ENCODE measurements around the gene ZNG1B.
"Not testable (repeated sequence)": the region's sequence is repeated elsewhere in the genome, so short reads cannot be mapped to it uniquely, and the experiment has no call there.

Gene ZNG1B

GRCh38 chr2:113476688-113477368, 39.3 kb downstream of the ZNG1B start:
- H3K27me3 ChIP-seq (ENCODE audit: control insufficient read depth, insufficient read depth, low read length); H3K27ac ChIP-seq (ENCODE audit: low read depth, low read length); H3K4me3 ChIP-seq (ENCODE audit: low read depth, low read length); H3K9ac ChIP-seq (ENCODE audit: low read depth, low read length); H3K4me1 ChIP-seq (ENCODE audit: control insufficient read depth, insufficient read depth, low read length); H3K9me3 ChIP-seq (ENCODE audit: control insufficient read depth, insufficient read depth, low read length); H3K36me3 ChIP-seq (ENCODE audit: control insufficient read depth, insufficient read depth, low read length): not testable (repeated sequence)

DNA sequence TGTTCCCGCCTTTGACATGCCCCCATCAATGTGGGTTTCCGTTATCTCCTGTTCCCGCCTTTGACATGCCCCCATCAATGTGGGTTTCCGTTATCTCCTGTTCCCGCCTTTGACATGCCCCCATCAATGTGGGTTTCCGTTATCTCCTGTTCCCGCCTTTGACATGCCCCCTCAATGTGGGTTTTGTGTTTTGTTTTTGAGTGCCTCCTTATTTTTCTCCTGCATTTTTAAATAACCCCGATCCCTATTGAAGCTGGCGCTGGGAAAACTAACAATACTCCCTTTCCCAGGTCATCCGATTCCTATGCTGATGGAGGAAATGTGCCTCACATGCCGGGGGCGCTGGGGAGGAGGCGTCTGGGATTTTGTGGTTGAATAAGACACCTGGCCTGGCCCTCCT, 59.0 kb downstream of the ZNG1B start:
- H3K4me1 ChIP-seq (ENCODE audit: control insufficient read depth, insufficient read depth, low read length); H3K9me3 ChIP-seq (ENCODE audit: control insufficient read depth, insufficient read depth, low read length); H3K36me3 ChIP-seq (ENCODE audit: control insufficient read depth, insufficient read depth, low read length); H3K9ac ChIP-seq (ENCODE audit: low read depth, low read length); H3K4me3 ChIP-seq (ENCODE audit: low read depth, low read length); H3K27ac ChIP-seq (ENCODE audit: low read depth, low read length): not testable (repeated sequence)
- H3K27me3 ChIP-seq (ENCODE audit: control insufficient read depth, insufficient read depth, low read length), result peaks cover 33% of the 10 kb centered on the region

DNA sequence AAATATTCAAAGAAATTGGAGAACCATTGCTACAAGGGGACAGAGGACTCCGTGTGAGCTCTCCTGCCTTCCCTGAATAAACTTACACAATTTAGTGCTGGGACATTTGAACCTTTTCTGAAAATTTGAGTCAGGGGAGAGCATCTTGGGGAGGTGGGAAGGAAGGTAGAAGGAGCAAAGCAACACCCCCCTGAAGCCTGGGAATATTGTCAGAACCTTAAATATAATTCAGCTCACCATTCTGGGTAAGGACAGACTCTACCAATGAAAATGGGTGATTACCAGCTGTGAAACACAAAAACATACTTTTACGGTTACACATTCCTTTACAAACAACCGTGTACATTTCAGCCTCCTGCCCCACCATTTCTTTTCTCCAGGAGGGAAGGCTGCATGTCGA, 60.9 kb downstream of the ZNG1B start, which contains the start of gene FOXD4L1:
TSS of gene FOXD4L1 (plus strand) at position 301 of the 400 bp plus-strand sequence. CDS start 592 bp downstream, outside the sequence.
- H3K9ac ChIP-seq (ENCODE audit: low read depth, low read length); H3K9me3 ChIP-seq (ENCODE audit: control insufficient read depth, insufficient read depth, low read length); H3K4me1 ChIP-seq (ENCODE audit: control insufficient read depth, insufficient read depth, low read length); H3K36me3 ChIP-seq (ENCODE audit: control insufficient read depth, insufficient read depth, low read length); H3K27ac ChIP-seq (ENCODE audit: low read depth, low read length): not testable (repeated sequence)
- Histone ChIP-seq H3K4me3 (ENCODE audit: low read depth, low read length) (peak within 1 kb of the TSS; percentile 17; the same call in 1 of the 2 replicates), H3K27me3 (ENCODE audit: control insufficient read depth, insufficient read depth, low read length) (peaks cover 49% of the 10 kb centered on the region)

- H3K27ac ChIP-seq (ENCODE audit: low read depth, low read length); H3K4me1 ChIP-seq (ENCODE audit: control insufficient read depth, insufficient read depth, low read length); H3K9ac ChIP-seq (ENCODE audit: low read depth, low read length); H3K9me3 ChIP-seq (ENCODE audit: control insufficient read depth, insufficient read depth, low read length); H3K36me3 ChIP-seq (ENCODE audit: control insufficient read depth, insufficient read depth, low read length): not testable (repeated sequence)
- H3K27me3 ChIP-seq (ENCODE audit: control insufficient read depth, insufficient read depth, low read length), result peaks cover 58% of the 10 kb centered on the region
- peak overlapping the region; percentile 17; the same call in 1 of the 2 replicates for H3K4me3 ChIP-seq (ENCODE audit: low read depth, low read length)
These were observed 61.8 kb downstream of the ZNG1B start for GRCh38 chr2:113499019-113499885.

DNA sequence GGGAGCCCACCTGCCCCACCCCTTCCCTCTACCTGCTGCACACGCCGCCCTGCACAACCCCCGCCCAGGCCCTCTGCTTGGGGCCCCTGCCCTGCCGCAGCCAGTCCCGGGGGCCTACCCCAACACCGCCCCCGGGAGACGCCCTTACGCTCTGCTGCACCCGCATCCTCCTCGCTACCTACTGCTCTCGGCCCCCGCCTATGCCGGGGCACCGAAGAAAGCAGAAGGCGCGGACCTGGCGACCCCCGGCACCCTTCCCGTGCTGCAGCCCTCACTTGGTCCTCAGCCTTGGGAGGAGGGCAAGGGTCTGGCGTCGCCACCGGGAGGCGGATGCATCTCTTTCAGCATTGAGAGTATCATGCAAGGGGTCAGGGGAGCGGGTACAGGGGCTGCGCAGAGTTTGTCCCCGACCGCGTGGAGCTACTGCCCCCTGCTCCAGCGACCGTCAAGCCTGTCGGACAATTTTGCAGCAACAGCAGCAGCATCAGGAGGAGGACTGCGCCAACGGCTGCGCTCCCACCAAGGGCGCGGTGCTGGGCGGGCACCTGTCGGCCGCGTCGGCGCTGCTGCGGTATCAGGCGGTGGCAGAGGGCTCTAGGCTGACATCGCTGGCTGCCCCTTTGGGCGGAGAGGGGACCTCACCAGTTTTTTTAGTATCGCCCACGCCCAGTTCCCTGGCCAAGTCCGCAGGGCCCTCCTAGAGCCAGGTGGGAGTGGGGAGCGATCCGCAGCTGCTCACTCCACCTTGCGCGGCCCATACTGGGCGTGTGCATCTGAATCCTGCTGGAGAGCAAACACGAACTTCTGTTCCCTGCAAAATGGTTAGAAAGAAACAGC, 62.6 kb downstream of the ZNG1B start:
- peaks cover 63% of the 10 kb centered on the region for H3K27me3 ChIP-seq (ENCODE audit: control insufficient read depth, insufficient read depth, low read length)
- not testable (repeated sequence) for H3K9ac ChIP-seq (ENCODE audit: low read depth, low read length); H3K4me1 ChIP-seq (ENCODE audit: control insufficient read depth, insufficient read depth, low read length); H3K4me3 ChIP-seq (ENCODE audit: low read depth, low read length); H3K27ac ChIP-seq (ENCODE audit: low read depth, low read length); H3K9me3 ChIP-seq (ENCODE audit: control insufficient read depth, insufficient read depth, low read length); H3K36me3 ChIP-seq (ENCODE audit: control insufficient read depth, insufficient read depth, low read length)

GRCh38 chr2:113500723-113501038, 63.2 kb downstream of the ZNG1B start:
- H3K9ac ChIP-seq (ENCODE audit: low read depth, low read length); H3K9me3 ChIP-seq (ENCODE audit: control insufficient read depth, insufficient read depth, low read length); H3K27ac ChIP-seq (ENCODE audit: low read depth, low read length); H3K36me3 ChIP-seq (ENCODE audit: control insufficient read depth, insufficient read depth, low read length); H3K4me3 ChIP-seq (ENCODE audit: low read depth, low read length); H3K4me1 ChIP-seq (ENCODE audit: control insufficient read depth, insufficient read depth, low read length): not testable (repeated sequence)
- H3K27me3 ChIP-seq (ENCODE audit: control insufficient read depth, insufficient read depth, low read length), result peaks cover 69% of the 10 kb centered on the region

DNA sequence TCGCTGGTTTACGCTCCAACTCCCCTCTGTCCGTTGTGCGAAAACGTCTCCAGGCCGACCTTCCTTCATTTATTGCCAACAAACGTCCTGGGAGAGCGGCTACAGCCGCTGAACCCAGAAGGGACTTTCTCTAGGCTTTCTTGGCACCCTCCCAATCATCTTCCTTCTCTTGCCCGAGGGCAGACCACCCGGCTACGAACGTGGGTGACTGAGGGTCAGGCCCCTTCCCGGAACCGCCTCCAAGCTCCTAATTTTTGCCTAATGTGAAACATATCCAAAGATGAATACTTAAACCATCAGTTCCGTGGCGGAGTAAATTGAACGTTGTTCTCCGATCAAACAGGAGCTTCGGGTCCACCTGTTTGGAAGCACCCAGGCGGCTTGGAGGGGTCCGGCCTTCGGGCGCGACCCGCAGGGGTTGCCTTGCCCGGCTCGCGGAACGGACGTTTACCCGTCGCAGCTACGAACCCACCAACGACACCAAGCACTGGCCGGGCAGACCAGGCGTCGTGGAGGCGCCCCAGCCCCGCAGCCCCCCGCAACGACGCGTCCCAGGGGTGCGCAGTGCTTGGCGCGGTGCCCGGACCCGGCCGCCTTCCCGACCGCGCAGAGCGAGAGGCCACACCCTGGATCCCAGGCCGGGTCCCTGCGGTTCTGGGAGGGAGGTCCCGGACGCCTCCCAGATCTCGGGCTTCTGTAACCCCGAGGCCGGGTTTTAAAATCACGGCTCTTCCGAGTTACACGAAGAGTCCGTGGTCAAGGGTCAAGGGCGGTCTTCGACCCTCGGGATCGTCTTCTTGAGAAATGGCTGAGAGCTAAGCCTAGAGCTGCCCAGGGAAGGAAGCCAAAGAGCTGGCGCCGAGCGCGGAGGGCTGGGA, 65.0 kb downstream of the ZNG1B start:
- peaks cover 78% of the 10 kb centered on the region for H3K27me3 ChIP-seq (ENCODE audit: control insufficient read depth, insufficient read depth, low read length)
- not testable (repeated sequence) for H3K27ac ChIP-seq (ENCODE audit: low read depth, low read length); H3K36me3 ChIP-seq (ENCODE audit: control insufficient read depth, insufficient read depth, low read length); H3K9ac ChIP-seq (ENCODE audit: low read depth, low read length); H3K9me3 ChIP-seq (ENCODE audit: control insufficient read depth, insufficient read depth, low read length); H3K4me1 ChIP-seq (ENCODE audit: control insufficient read depth, insufficient read depth, low read length)
- peak overlapping the region; percentile 49 for H3K4me3 ChIP-seq (ENCODE audit: low read depth, low read length)

GRCh38 chr2:113503094-113504042, 65.9 kb downstream of the ZNG1B start:
- H3K4me3 ChIP-seq (ENCODE audit: low read depth, low read length), result peak overlapping the region; percentile 49
- H3K27ac ChIP-seq (ENCODE audit: low read depth, low read length); H3K9me3 ChIP-seq (ENCODE audit: control insufficient read depth, insufficient read depth, low read length); H3K4me1 ChIP-seq (ENCODE audit: control insufficient read depth, insufficient read depth, low read length); H3K9ac ChIP-seq (ENCODE audit: low read depth, low read length); H3K36me3 ChIP-seq (ENCODE audit: control insufficient read depth, insufficient read depth, low read length): not testable (repeated sequence)
- H3K27me3 ChIP-seq (ENCODE audit: control insufficient read depth, insufficient read depth, low read length), result peaks cover 84% of the 10 kb centered on the region

DNA sequence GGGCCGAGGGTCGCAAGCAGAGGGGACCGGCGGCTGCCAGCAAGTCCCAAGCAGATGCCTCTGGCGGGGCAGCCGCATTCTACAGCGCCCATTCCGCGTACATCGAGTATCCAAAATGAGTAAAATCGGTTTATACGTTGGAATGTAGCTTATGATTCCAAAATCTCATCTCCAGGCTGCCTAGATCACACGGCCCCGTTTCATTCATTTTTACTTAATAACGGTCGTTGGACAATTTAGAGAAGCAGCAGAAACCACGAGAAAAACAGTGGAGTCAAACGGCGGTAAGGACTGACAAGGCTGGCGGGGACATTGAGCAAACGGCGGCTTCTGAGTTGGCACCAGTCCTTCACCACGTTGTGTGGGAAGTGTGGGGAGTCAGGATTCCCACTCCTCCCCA, 66.6 kb downstream of the ZNG1B start:
- H3K36me3 ChIP-seq (ENCODE audit: control insufficient read depth, insufficient read depth, low read length); H3K4me3 ChIP-seq (ENCODE audit: low read depth, low read length); H3K27ac ChIP-seq (ENCODE audit: low read depth, low read length); H3K4me1 ChIP-seq (ENCODE audit: control insufficient read depth, insufficient read depth, low read length); H3K9me3 ChIP-seq (ENCODE audit: control insufficient read depth, insufficient read depth, low read length); H3K9ac ChIP-seq (ENCODE audit: low read depth, low read length): not testable (repeated sequence)
- H3K27me3 ChIP-seq (ENCODE audit: control insufficient read depth, insufficient read depth, low read length), result peaks cover 82% of the 10 kb centered on the region

Measured in HUES48 (cell line).